ENCODE results near the gene ELAC2.

- TF ChIP-seq CTCF (IDR thresholded peaks at IDR 0.05) = no peak
- no peak for TF ChIP-seq POLR2A (IDR thresholded peaks at IDR 0.05)
- TF ChIP-seq POLR2AphosphoS5 (IDR thresholded peaks at IDR 0.05) = no peak
- no peak for TF ChIP-seq EP300 (IDR thresholded peaks at IDR 0.05)
Measured at GRCh38 chr17:13001991-13002615, 15.7 kb downstream of the ELAC2 start.
